Ectodermal cell (in vitro differentiated cells): ENCODE results near the gene LONRF2.

Experiments
- H3K27ac ChIP-seq: 2 replicates; pipeline ENCODE4 v1.7.0; 2013; ENCODE audit warnings: mild to moderate bottlenecking, low read depth, low read length; ENCODE audit not compliant: insufficient read depth, poor library complexity, severe bottlenecking
- H3K27me3 ChIP-seq: 2 replicates; pipeline ENCODE4 v1.7.0; 2013; ENCODE audit warnings: mild to moderate bottlenecking, low read length; ENCODE audit not compliant: insufficient read depth, control insufficient read depth, poor library complexity, severe bottlenecking
- H3K36me3 ChIP-seq: one replicate; pipeline ENCODE4 v1.7.0; 2013; ENCODE audit warnings: low read length; ENCODE audit not compliant: control insufficient read depth, insufficient read depth
- H3K4me1 ChIP-seq: one replicate; pipeline ENCODE4 v1.7.0; 2013; ENCODE audit warnings: low read length; ENCODE audit not compliant: control insufficient read depth, insufficient read depth
- H3K4me3 ChIP-seq: 2 replicates; pipeline ENCODE4 v1.7.0; 2013; ENCODE audit warnings: low read depth, low read length, control low read depth; ENCODE audit not compliant: insufficient read depth
- H3K9me3 ChIP-seq: 2 replicates; pipeline ENCODE4 v1.7.0; 2013; ENCODE audit warnings: mild to moderate bottlenecking, low read length, moderate library complexity; ENCODE audit not compliant: control insufficient read depth
- WGBS, 2 experiments: methylation state at CpG; one replicate each; pipeline ENCODE4 v1.1.7; 2013; ENCODE audit warnings: missing lambda C conversion rate in 2 of 2; 5-methylcytosine and 5-hydroxymethylcytosine counted together

The LONRF2 gene

DNA sequence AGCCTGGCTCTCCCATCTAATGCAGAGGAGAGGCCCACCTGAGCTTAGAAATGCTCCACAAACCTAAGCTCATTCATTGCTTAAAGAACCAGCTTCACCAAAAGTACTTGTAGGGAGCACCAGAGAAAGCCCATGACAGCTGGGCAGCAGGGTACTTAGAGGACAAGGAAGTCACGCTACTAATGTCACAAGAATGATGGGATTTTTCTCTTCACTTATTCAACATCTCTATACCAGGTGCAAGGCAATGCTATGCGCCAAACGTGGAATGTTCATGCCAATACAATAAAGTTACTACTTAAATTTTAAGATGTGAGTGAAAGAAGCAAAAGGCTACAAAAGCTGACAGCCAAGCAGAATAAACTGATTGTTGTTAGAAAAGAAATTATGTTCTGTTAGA, 36.0 kb downstream of the LONRF2 start:
- Histone ChIP-seq H3K4me1 (peaks cover 12% of the 10 kb centered on the region), H3K27me3 (no peaks in the 10 kb centered on the region), H3K4me3 (no peak overlapping the region), H3K36me3 (no peaks in the 10 kb centered on the region), H3K27ac (no peak overlapping the region), H3K9me3 (no peaks in the 10 kb centered on the region)
- WGBS, 2 experiments, result 73 to 91% methylated on average over 1 to 3 of the region's 3 CpGs

DNA sequence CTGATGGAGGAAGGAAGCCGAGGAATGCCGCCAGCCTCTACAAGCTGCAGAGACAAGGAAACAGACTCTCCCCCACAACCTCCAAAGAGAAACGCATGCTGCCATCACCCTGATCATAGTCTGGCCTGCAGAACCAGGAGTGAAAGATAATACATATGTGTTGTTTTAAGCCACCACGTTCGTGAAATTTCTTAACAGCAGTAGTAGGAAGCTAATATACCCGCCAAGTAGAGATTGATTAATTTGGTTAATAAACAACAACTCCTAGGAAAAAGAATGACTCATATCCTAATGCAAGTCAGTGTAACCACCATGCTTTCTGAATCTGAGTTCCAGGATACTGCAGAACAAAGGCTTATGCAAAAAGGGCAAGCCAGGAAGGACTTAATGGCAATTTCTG, 36.6 kb downstream of the LONRF2 start:
- Histone ChIP-seq H3K9me3 (no peaks in the 10 kb centered on the region), H3K4me1 (peaks cover 9% of the 10 kb centered on the region), H3K27me3 (no peaks in the 10 kb centered on the region), H3K36me3 (no peaks in the 10 kb centered on the region), H3K4me3 (no peak overlapping the region), H3K27ac (no peak overlapping the region)
- WGBS, 2 experiments, result 62 to 69% methylated on average over 4 to 6 of the region's 6 CpGs

DNA sequence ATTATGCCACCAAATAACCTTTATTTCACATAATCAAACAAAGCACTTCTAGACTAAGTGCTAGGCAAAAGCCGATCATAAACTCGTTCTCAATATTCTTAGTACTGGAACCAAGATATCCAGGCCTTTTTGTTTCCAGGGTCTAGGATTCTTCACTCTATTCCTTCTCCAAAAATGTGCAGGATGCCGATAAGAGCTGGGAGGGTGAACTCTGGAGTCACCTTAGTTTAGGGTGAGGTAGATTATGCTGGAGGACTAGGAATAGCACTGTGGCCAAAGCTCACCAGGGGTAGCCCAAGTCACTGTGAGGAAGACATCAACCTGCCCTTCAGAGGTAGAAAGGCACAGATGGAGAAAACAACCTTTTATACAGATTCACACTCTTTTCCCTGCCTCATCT, 37.3 kb downstream of the LONRF2 start:
- Histone ChIP-seq H3K4me3 (no peak overlapping the region), H3K27me3 (no peaks in the 10 kb centered on the region), H3K27ac (no peak overlapping the region), H3K36me3 (no peaks in the 10 kb centered on the region), H3K9me3 (no peaks in the 10 kb centered on the region), H3K4me1 (peaks cover 9% of the 10 kb centered on the region)
- WGBS, 2 experiments, result 51 to 67% methylated on average over 3 of the region's 3 CpGs

DNA sequence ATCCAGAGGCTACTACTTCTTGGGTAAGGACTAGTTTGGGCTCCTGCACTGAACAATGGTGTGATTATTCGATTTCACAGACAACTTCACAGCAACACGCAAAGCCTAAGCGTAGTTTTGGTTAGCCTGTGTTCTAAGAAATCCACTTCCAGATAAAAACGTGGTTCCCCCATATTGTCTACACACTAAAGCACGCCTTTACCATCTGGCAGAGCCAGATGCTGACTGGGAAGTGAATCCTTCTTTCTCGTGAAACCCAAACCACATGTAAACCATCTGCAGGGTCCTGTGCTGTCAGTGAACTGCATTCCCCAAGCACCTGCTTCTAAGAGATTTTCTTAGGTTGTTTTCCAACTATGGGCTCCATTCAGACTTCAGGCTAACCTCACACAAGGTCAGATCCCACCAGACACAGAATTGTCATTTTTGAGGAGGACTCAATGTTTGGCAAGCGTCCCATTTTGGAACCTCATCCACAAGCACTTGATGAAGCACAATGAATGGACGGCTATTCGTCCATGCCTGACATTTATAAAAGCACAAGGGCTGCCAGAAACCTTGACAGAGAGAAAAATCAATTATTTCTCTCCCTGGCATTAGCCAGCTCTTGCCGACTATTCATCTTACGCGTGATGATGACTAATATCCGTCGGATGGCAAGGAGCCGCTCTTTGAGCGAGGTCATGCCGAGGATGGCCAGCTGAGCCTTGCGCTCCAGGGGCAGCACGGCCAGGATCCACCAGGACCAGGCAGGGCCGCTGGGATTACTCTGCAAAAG, 38.4 kb downstream of the LONRF2 start:
- Histone ChIP-seq H3K4me1 (peaks cover 9% of the 10 kb centered on the region), H3K9me3 (no peaks in the 10 kb centered on the region), H3K27ac (no peak overlapping the region), H3K4me3 (no peak overlapping the region), H3K36me3 (no peaks in the 10 kb centered on the region), H3K27me3 (no peaks in the 10 kb centered on the region)
- WGBS, 2 experiments, result 94% methylated on average over 20 of the region's 20 CpGs

DNA sequence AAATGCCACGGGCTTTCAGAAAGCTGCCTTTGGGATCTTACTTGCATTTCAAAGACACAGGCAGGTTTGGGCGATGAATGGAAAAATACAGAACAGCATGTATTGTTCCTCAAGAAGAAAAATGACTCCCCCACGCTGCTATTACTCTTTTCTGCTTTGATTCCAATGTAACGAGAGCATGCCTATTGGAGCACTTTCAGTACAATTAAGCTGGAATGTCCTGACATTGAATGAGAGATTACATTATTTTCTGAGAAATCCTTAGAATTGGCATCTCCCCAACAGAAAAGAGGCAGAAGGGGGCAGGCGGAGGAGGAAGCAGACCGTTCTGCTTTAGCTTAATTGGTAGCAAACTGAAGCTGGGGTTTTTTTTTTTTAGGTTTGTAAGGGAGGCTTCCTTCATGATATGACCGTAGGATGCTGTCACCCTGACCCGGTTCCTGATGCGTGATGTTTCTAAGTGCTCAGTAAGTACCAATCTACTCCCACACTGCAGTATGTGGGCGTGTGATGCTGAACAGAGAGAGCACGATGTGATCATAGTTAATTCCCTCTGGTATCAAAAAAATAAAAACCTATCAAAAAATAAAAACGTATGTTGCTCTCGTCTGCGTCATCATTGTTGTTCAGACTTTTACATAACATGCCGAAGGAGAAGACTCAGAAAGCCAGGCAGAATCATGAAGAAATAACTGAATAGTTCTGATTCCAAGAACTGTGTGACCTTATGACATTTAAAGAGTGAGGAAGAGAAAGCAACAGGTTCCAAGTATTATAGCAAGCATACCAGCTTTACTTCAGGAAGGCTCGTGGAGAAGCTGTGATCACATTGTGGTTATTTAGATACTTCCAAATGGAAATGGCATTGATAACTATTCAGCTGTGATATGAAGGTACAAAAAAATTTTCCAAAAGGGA, 40.5 kb downstream of the LONRF2 start:
- no peak overlapping the region for H3K4me3 ChIP-seq
- no peaks in the 10 kb centered on the region for H3K27me3 ChIP-seq
- peaks cover 9% of the 10 kb centered on the region for H3K4me1 ChIP-seq
- WGBS, 2 experiments, result 54 to 59% methylated on average over 16 of the region's 16 CpGs
- no peaks in the 10 kb centered on the region for H3K9me3 ChIP-seq
- H3K36me3 ChIP-seq, result no peaks in the 10 kb centered on the region
- H3K27ac ChIP-seq, result no peak overlapping the region

DNA sequence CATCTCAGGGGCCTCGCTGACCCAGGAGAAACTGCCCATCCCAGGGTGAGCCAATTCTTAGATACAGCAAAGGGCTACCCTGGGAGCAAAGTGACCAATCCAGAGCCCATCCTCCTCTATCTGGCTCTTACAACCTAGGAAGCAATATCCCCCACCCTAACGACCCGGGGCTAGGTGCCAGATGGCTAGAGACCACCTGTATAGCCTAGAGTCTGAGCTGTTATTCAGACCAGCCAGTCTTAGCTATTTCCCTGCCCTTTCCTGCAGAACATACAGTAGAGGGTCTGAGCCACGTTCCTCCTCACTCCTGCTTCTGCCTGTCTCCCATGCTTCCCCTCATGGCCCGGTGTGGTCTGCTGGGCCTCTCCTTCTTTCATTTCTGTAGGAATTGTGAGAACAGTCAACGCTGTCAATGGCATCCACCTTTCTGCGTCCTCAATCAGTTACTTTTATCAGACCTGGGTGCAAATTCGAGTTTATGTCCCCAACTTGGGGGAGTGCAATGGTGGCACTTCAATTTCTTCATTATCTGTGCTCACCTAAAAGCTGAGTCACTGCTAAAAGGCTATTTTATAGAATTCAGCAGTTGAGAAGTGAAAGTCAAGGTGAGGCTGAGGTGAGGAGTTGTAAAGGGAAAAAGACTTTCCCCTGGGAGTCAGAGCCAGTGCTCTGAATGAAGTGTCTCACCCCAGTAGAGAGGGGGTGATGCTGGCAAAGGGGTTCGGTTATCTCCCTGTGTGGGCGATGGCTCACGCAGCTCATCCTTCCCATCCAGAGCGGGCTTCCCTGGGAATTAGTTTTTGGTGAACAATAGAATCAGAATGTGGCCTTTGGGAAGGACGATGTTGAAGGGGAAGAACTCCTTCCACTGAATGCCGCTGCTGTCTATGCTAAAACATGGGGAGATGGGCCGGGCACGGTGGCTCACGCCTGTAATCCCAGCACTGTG, 42.4 kb downstream of the LONRF2 start:
- peaks cover 9% of the 10 kb centered on the region for H3K4me1 ChIP-seq
- no peak overlapping the region for H3K4me3 ChIP-seq
- H3K9me3 ChIP-seq, result no peaks in the 10 kb centered on the region
- H3K27me3 ChIP-seq, result no peaks in the 10 kb centered on the region
- no peaks in the 10 kb centered on the region for H3K36me3 ChIP-seq
- no peak overlapping the region for H3K27ac ChIP-seq
- 88% methylated on average over 17 of the region's 17 CpGs for WGBS, 2 experiments

DNA sequence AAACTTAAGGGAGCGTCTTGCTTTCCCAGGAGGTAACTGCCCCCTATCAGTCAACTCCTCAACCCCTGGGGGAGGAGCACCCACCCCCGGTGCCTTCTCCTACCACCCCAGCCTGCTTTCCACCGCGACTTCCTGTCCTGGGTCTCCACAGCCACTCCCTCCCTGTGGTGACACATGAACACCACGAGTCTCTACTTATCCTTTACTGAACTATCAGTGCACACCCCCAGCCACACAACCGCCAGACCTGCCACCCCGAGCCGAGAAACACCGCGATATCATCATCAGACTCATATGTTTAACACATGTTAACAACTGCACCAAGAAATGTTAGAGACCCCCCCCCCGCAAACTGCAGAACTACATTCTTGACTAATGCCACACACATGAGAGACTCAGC, 43.3 kb downstream of the LONRF2 start:
- WGBS, 2 experiments, result 93 to 94% methylated on average over 11 of the region's 11 CpGs
- Histone ChIP-seq H3K27ac (no peak overlapping the region), H3K9me3 (no peaks in the 10 kb centered on the region), H3K4me3 (no peak overlapping the region), H3K27me3 (no peaks in the 10 kb centered on the region), H3K36me3 (no peaks in the 10 kb centered on the region), H3K4me1 (peaks cover 9% of the 10 kb centered on the region)

DNA sequence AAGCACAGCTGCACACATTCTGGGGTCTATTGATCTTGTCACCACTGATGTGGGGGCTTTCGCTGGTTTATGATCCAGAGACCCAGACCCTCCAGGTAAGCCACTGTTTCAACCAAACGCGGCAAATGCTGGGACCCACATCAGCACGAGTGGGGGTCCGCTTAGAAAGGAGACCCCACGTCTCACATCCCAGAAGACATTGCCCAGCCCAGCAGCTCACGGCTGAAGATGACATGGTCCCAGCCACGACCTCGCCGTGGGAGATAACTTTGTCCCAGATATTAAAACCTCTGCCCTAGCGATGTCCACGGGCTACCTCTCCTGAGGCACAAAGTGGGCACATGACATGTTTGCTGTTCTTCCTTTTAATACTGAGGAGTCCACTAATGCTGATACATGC, 43.8 kb downstream of the LONRF2 start:
- Histone ChIP-seq H3K27ac (no peak overlapping the region), H3K36me3 (no peaks in the 10 kb centered on the region), H3K4me3 (no peak overlapping the region), H3K4me1 (peaks cover 9% of the 10 kb centered on the region), H3K9me3 (no peaks in the 10 kb centered on the region), H3K27me3 (no peaks in the 10 kb centered on the region)
- WGBS, 2 experiments, result 85 to 88% methylated on average over 12 of the region's 12 CpGs

DNA sequence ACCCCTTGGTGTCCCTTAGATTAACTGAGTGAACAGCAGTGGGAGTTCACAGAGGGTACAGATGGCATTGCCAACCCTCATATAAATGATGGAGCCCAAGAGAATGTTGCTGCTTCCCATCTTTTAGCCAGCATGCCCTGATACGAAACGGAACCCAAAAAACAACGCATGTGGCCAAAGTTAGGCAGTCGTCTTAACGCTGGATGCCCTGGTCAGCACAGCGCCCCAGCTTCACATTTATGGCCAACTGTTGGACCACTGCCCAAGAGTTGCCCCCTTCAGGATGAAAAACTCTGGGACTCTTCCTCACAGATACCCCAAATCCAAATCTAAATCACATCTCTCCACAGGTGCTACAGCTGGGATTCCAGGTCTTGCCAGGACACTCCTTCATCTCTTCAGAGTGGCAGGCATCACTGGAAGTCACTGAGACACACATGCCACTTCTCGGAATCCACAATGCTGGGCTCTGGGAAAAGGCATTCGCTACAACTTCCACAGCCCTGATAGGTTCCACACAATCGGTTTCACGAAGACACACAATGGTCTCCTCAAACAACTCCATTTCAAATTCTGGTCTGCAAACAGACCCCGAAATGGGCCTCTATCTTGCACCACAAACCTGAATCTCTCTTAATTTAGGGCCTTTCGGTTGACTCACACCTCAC, 44.6 kb downstream of the LONRF2 start:
- Histone ChIP-seq H3K4me1 (peaks cover 9% of the 10 kb centered on the region), H3K27me3 (no peaks in the 10 kb centered on the region)
- WGBS, 2 experiments, result 94% methylated on average over 12 of the region's 12 CpGs

More for the DNA sequence above, 44.6 kb downstream of the LONRF2 start:
- Histone ChIP-seq H3K4me3 (no peak overlapping the region), H3K36me3 (no peaks in the 10 kb centered on the region), H3K9me3 (no peaks in the 10 kb centered on the region), H3K27ac (no peak overlapping the region)
